Measurements from ENCODE around the gene PLEKHS1.

PLEKHS1 gene

GRCh38 chr10:113751181-113751732 lies at the start of gene PLEKHS1:
PLEKHS1 (plus strand) TSS chr10:113751682; CDS start chr10:113755278, 3,596 bp downstream.
- no peak for DNase-seq

- DNase-seq, result no peak
Measured at GRCh38 chr10:113704637-113705343, 46.7 kb upstream of the PLEKHS1 start.

DNA sequence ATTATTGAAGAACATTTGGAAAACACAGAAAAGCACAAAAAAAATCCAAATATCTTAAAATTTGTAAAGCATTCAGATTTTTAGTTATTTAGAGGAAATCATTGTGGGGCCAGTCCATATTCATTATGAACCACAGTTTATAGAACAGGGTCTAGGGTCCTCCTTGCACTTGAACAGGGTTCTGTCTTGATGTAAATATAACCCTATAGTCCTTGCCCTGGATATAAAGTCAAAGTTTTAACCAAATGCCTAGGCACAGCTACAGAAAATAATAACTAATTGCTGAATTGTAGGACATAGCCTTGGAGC lies 46.2 kb upstream of the PLEKHS1 start:
- no peak for DNase-seq

GRCh38 chr10:113706623-113707022 lies 44.9 kb upstream of the PLEKHS1 start:
- DNase-seq, result no peak

- DNase-seq, result no peak
Measured at GRCh38 chr10:113708640-113709039, 42.8 kb upstream of the PLEKHS1 start.

DNA sequence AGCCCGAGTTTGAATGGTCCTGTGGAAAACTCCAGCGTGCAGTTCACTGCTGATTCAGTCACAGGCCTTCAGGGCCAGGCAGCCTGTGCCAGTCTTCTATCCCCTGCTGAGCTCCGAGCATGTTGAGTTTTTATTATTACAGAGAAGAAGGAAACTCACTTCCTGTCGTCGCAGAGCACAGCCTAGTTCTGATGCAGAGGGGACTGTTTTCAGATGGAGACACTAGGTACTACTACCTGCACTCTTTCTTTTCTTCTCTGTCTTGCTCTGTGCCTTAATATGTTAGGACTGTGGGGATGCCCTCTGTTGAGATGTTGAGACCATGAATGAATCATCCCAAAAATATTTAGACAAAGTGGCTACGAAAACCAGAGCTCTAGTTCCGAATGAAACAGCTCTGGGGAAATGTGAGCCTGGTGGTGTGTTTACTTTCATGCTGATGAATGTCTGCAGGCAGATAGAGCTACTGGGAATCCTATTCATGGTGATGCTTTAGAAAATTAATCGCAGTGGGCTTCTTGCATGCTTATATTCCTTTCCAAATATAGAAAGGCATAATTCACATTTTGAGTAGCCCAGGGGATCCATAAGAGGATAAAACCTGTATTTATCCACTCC lies 42.2 kb upstream of the PLEKHS1 start:
- peak; percentile 23 for DNase-seq

- no peak for DNase-seq
Measured at GRCh38 chr10:113711142-113711541, 40.3 kb upstream of the PLEKHS1 start.

- DNase-seq, result no peak
Measured at GRCh38 chr10:113712024-113712423, 39.5 kb upstream of the PLEKHS1 start.

DNA sequence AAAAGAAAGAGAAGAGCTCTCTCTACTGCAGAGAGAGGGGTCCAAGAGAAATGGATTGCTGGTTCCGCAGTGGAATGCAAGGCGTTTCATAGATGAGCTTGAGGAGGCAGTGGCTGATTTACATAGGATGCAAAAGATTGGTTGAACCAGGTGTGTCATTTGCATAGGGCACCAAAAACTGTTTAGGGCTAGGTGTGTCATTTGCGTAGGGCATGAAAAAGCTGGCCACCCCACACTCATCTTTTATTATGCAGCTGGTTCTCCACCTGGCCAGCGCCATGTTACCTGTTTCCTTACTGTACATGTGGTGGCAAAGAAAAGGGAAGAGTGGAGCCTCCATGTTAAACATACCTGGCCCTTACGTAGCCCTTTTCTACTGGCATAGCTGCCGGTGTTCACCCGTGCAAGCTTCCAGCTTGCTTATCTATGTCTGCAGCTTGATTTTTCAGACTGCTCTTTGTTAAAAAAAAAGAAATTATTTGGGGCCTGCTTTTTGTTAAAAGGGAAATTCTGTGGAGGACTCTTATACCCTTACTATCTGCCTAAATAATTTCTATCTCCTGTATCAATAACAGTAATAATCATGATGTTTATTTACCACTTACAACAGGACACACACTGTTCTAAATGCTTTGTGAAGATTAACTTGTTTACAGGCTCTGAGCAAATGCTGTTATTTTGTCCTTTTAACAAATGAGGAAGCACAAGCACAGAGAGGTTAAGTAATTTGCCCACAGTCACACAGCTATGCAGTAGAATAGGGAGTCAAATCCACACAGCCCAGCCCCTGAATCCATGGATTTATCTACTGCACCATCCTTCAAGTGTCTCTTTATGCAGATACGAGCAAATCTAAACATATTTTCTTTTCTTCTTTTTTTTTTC lies 38.5 kb upstream of the PLEKHS1 start:
- no peak for DNase-seq

DNA sequence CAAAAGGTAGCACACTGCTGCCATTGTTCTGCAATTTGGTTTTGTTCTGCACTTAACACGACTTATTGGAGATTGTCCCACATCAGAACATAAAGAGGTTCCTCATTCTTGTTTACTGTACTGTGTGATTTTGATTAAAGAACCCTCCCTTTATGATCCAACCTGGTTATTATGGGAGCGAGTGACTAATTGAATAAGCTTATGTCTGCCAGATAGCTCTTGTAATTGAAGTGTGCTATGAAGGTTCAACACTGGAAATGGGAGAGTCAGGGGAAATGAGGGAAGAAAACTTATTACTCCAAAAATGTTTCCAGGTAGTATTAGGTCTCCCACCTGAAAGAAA lies 37.9 kb upstream of the PLEKHS1 start:
- no peak for DNase-seq

- DNase-seq, result no peak
Measured at GRCh38 chr10:113716109-113716910, 35.2 kb upstream of the PLEKHS1 start.

GRCh38 chr10:113718969-113719822 lies 32.3 kb upstream of the PLEKHS1 start:
- DNase-seq, result no peak

GRCh38 chr10:113720386-113720785 lies 31.1 kb upstream of the PLEKHS1 start:
- DNase-seq, result no peak

DNA sequence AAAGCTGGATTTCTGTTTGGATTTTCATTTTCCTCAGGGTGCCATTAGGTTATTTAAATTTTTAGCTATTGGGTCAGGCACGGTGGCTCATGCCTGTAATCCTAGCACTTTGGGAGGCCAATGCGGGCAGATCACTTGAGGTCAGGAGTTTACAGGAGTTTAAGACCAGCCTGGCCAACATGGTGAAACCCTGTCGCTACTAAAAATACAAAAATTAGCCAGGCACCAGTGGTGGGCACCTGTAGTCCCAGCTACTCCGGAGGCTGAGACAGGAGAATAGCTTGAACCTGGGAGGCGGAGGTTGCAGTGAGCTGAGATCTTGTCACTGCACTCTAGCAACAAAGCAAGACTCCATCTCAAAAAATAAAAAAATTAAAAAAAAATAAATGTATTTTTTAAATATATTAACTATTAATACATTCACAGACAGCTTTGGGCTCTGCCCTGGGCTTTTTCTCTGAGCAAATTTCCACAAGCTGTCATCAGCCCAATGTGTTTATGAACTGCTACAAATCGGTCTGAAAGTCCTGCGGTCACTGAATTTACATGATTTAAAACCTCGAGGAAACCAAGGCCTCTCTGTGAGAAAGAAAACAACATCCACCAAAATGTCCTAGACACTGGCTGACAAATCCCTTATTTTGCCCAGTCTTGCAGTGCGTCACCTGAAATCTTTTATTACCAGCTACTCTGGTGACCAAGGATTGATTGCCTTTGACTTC lies 19.2 kb upstream of the PLEKHS1 start:
- no peak for DNase-seq

GRCh38 chr10:113732966-113733365 lies 18.5 kb upstream of the PLEKHS1 start:
- no peak for DNase-seq

DNA sequence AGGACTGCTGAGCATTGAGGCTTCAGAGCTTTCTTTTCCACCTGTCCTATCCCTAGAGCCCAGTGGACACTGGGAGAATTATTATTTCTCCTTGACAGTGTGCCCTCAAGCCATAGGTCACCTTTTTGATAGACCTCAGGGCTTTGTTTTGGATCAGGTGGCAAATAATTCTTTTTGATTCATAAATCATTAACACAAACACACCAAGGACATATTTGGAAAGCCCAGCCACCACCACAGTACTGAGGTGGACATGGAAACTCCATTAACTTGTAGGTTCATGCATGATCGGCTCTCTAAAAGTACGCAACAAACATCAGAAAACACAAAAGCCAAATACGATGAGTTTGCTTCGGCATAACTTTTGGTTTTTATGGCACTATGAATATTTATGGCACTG lies 17.8 kb upstream of the PLEKHS1 start:
- no peak for DNase-seq

GRCh38 chr10:113735913-113736312 lies 15.6 kb upstream of the PLEKHS1 start:
- no peak for DNase-seq

GRCh38 chr10:113736576-113736975 lies 14.9 kb upstream of the PLEKHS1 start:
- no peak for DNase-seq

DNA sequence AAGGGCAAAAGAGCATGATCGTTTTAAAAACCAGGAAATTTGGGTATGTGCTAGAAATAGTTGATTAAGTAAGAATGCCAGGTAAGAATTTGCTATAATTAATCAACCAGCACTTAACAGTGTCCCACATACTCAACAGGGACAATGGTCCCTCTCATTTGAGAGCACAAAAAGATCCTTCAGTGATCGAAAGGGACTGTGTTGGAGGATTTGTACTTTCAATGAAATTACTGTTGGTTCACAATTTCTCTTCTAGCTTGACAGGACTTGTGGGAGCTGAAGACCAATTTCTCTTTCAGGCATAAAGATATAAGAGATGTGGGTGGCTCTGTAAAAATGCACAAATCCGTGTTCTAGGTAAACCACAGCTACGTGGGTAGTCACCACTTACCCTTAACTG lies 12.5 kb upstream of the PLEKHS1 start:
- DNase-seq, result no peak

DNA sequence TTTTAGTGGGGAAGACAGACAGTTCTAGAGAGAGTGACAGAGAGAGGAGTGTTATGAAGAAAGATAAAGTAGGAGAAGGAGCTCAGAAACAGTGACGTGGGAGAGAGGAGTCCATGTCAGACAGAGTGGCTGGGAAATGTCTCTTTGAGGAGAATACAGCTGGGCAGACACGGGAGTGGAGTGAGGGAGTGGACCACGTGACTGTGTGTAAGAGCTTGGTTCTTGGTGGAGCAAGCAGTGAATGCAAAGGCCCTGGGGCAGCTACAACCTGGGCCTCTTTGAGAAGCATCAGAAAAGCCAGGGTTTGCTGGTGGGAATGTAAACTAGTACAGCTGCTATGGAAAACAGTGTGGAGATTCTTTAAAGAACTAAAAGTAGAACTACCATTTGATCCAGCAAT lies 11.9 kb upstream of the PLEKHS1 start:
- no peak for DNase-seq

DNA sequence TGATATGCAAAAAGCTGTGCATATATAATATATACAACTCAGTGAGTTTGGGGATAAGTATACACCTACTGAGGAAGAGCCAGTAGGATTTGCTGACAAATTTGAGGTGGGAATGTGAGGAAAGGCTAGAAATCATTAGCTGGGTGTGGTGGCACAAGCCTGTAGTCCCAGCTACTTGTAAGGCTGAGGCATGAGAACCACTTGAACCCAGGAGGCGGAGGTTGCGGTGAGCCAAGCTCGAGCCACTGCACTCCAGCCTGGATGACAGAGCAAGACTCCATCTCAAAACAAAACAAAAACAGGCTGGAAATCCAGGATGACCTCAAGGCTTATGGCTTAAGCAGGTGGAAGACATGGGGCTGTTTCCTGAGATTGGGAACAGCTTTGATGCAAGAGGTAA lies 10.6 kb upstream of the PLEKHS1 start:
- DNase-seq, result no peak

Data from NCI-H226 (cell line).